SU-DHL-6 (cell line): ENCODE measurements around the gene ACTR5.

Experiments
- H2AFZ ChIP-seq: fragments of 200-600 bp; sonication (generic); 2 replicates; pipeline ENCODE4 v1.6.1; 2014; ENCODE audit warnings: low read depth, mild to moderate bottlenecking, moderate library complexity, mixed read lengths, antibody characterized with exemption, low read length; ENCODE audit not compliant: severe bottlenecking
- H3F3A ChIP-seq: fragments of 200-600 bp; shearing (Covaris generic); 2 replicates; pipeline ENCODE4 v1.6.0; 2016; ENCODE audit warnings: antibody characterized with exemption, mild to moderate bottlenecking; ENCODE audit not compliant: insufficient read depth
- H3K27ac ChIP-seq: fragments of 200-600 bp; sonication (generic); 2 replicates; pipeline ENCODE4 v1.5.1; 2016; ENCODE audit warnings: low read depth, mild to moderate bottlenecking, low read length, moderate library complexity, mixed read lengths
- H3K27me3 ChIP-seq: fragments of 200-600 bp; sonication (generic), shearing (Covaris generic); 2 replicates; pipeline ENCODE4 v1.6.0; 2014; ENCODE audit warnings: mild to moderate bottlenecking, low read length
- H3K36me3 ChIP-seq: fragments of 200-600 bp; sonication (generic); 2 replicates; pipeline ENCODE4 v1.6.1; 2014; ENCODE audit warnings: mild to moderate bottlenecking, low read length, mixed read lengths
- H3K4me2 ChIP-seq: fragments of 300-600, 200-600 bp; shearing (Covaris generic), sonication (generic); 2 replicates; pipeline ENCODE4 v1.6.0; 2014; ENCODE audit warnings: low read length, low read depth, mild to moderate bottlenecking; ENCODE audit not compliant: poor library complexity, severe bottlenecking
- H3K4me3 ChIP-seq: fragments of 200-600 bp; sonication (generic); 2 replicates; pipeline ENCODE4 v1.5.1; 2014; ENCODE audit warnings: antibody characterized with exemption, low read length, mild to moderate bottlenecking, mixed read lengths; ENCODE audit not compliant: insufficient read depth, poor library complexity, severe bottlenecking
- H3K79me2 ChIP-seq: fragments of 200-600 bp; sonication (generic); 2 replicates; pipeline ENCODE4 v1.6.1; 2014; ENCODE audit warnings: mild to moderate bottlenecking, low read length, moderate library complexity; ENCODE audit not compliant: insufficient read depth
- H3K9ac ChIP-seq: fragments of 200-600 bp; sonication (generic); 2 replicates; pipeline ENCODE4 v1.7.0; 2014; ENCODE audit warnings: mild to moderate bottlenecking, low read length
- H3K9me2 ChIP-seq: fragments of 200-600 bp; sonication (generic); replicated peaks from 2 replicates; pipeline ENCODE4 v1.6.1; 2014; ENCODE audit warnings: low read length; ENCODE audit not compliant: insufficient read depth
- H3K9me3 ChIP-seq: fragments of 200-600 bp; sonication (generic); 2 replicates; pipeline ENCODE4 v1.6.1; 2014; ENCODE audit warnings: low read length, mixed read lengths; ENCODE audit not compliant: insufficient read depth
- H4K20me1 ChIP-seq: fragments of 200-600 bp; sonication (generic); 2 replicates; pipeline ENCODE4 v1.6.1; 2014; ENCODE audit warnings: low read depth, mild to moderate bottlenecking, antibody characterized with exemption, low read length, moderate library complexity, mixed read lengths
- EZH2phosphoT487 ChIP-seq: fragments of 200-600 bp; sonication (generic), shearing (Covaris generic); conservative IDR thresholded peaks from 2 replicates; pipeline ENCODE4 v1.6.1; 2018; ENCODE audit warnings: mild to moderate bottlenecking, antibody characterized with exemption, low read length, moderate library complexity, mixed read lengths
- TF ChIP-seq, protein P1 (sequence below): fragments of 200-600 bp; sonication (generic); IDR thresholded peaks from one replicate; pipeline ENCODE4 v1.5.1; 2017; ENCODE audit warnings: antibody characterized with exemption, mild to moderate bottlenecking, low read length, moderate library complexity; ENCODE audit not compliant: insufficient read depth, poor library complexity, severe bottlenecking

Gene ACTR5

GRCh38 chr20:38776363-38776762 lies 28.1 kb downstream of the ACTR5 start:
- H3K9me3 ChIP-seq, result no peaks in the 10 kb centered on the region
- no peak overlapping the region for H3K27ac ChIP-seq
- peaks cover 11% of the 10 kb centered on the region for H3K36me3 ChIP-seq
- H3K4me3 ChIP-seq, result no peak overlapping the region
- H3K4me2 ChIP-seq, result no peak overlapping the region
- no peak overlapping the region for H3K9ac ChIP-seq
- H2AFZ ChIP-seq, result no peak overlapping the region
- H3K79me2 ChIP-seq, result no peaks in the 10 kb centered on the region
- no peaks in the 10 kb centered on the region for H3K9me2 ChIP-seq
- H3K27me3 ChIP-seq, result no peaks in the 10 kb centered on the region
- no peaks in the 10 kb centered on the region for H3F3A ChIP-seq
- no peaks in the 10 kb centered on the region for H4K20me1 ChIP-seq
- TF ChIP-seq, protein P1, sequence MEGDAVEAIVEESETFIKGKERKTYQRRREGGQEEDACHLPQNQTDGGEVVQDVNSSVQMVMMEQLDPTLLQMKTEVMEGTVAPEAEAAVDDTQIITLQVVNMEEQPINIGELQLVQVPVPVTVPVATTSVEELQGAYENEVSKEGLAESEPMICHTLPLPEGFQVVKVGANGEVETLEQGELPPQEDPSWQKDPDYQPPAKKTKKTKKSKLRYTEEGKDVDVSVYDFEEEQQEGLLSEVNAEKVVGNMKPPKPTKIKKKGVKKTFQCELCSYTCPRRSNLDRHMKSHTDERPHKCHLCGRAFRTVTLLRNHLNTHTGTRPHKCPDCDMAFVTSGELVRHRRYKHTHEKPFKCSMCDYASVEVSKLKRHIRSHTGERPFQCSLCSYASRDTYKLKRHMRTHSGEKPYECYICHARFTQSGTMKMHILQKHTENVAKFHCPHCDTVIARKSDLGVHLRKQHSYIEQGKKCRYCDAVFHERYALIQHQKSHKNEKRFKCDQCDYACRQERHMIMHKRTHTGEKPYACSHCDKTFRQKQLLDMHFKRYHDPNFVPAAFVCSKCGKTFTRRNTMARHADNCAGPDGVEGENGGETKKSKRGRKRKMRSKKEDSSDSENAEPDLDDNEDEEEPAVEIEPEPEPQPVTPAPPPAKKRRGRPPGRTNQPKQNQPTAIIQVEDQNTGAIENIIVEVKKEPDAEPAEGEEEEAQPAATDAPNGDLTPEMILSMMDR, result no peak
- TF ChIP-seq EZH2phosphoT487, result no peak

DNA sequence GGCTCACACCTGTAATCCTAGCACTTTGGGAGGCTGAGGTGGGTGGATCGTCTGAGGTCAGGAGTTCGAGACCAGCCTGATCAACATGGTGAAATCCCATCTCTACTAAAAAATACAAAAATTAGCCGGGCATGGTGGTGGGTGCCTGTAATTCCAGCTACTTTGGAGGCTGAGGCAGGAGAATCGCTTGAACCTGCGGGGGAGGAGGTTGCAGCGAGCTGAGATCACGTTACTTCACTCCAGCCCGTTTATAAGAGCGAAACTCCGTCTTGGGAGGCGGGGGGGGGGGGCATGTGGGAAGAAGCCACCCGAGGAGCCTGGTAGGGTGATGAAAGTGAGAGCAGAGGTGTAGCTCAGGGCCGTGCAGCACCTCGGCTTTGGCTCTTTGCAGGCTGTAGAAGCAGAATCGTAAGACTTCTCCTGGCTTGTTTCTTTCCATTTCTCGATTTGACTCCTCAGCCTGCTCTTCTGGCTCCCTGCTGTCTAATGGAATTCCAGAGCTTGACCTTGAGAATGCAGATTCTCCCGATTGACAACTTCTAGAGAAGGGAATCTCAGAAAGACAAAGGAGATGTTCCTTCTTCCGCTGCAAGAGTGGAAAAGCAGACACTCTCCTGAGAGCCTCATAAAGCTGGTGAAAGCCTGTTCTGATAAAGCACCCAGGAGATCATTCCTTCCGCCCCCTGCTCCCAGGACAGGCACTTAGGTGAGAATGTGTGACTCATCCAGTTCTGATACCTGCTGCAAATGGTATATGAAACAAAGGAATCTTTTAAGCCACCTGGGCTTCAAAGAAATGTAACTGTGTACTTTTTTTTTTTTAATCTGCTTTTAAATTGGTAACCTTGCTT lies 31.2 kb downstream of the ACTR5 start:
- H3K27me3 ChIP-seq, result no peaks in the 10 kb centered on the region
- H2AFZ ChIP-seq, result no peak overlapping the region
- no peaks in the 10 kb centered on the region for H3K79me2 ChIP-seq
- H4K20me1 ChIP-seq, result no peaks in the 10 kb centered on the region
- H3K9me2 ChIP-seq, result no peaks in the 10 kb centered on the region
- no peaks in the 10 kb centered on the region for H3K9me3 ChIP-seq
- H3F3A ChIP-seq, result no peaks in the 10 kb centered on the region
- H3K36me3 ChIP-seq, result peaks cover under 1% of the 10 kb centered on the region; the same call in 1 of the 2 replicates
- no peak overlapping the region for H3K9ac ChIP-seq
- H3K4me2 ChIP-seq, result no peak overlapping the region
- TF ChIP-seq, protein P1, result no peak
- no peak for TF ChIP-seq EZH2phosphoT487
- no peak overlapping the region for H3K27ac ChIP-seq
- no peak overlapping the region for H3K4me3 ChIP-seq

DNA sequence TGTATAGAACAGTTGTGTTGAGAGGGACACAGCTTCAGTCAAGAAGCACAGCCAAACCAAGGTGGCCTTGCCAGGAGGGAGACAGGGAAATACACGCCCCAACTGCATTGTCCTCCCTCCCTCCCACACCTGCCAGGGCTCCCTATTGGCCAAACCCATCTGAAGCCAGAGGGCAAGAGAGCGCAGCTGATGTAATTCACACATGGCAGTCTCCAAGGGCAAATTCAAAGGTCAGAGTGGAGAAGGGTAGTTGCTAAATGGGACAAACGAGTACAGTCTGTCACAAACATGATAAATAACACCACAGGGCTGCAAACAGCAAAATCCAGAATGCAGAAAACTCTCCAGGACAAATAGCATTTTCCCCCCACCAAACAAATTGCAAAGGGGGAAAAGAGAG lies 34.0 kb downstream of the ACTR5 start:
- H3K27me3 ChIP-seq, result no peaks in the 10 kb centered on the region
- H3K4me2 ChIP-seq, result no peak overlapping the region
- H3F3A ChIP-seq, result no peaks in the 10 kb centered on the region
- TF ChIP-seq EZH2phosphoT487, result no peak
- TF ChIP-seq, protein P1, result no peak
- no peak overlapping the region for H3K27ac ChIP-seq
- no peak overlapping the region for H3K9ac ChIP-seq
- H3K36me3 ChIP-seq, result no peaks in the 10 kb centered on the region
- H2AFZ ChIP-seq, result no peak overlapping the region
- H4K20me1 ChIP-seq, result no peaks in the 10 kb centered on the region
- H3K9me3 ChIP-seq, result no peaks in the 10 kb centered on the region
- H3K4me3 ChIP-seq, result no peak overlapping the region
- no peaks in the 10 kb centered on the region for H3K79me2 ChIP-seq
- no peaks in the 10 kb centered on the region for H3K9me2 ChIP-seq
